ENCODE data around the gene DNAI1. TPM values are rescaled to one million over a fixed set of nuclear protein-coding genes. Genes with fewer than 3 reads are reported as not detected.
"Not testable (repeated sequence)": the region's sequence is repeated elsewhere in the genome, so short reads cannot be mapped to it uniquely, and the experiment has no call there.

The DNAI1 gene
- polyA plus RNA-seq, 3 donors: 1.4 to 4.0 (median 2.1) TPM

DNA sequence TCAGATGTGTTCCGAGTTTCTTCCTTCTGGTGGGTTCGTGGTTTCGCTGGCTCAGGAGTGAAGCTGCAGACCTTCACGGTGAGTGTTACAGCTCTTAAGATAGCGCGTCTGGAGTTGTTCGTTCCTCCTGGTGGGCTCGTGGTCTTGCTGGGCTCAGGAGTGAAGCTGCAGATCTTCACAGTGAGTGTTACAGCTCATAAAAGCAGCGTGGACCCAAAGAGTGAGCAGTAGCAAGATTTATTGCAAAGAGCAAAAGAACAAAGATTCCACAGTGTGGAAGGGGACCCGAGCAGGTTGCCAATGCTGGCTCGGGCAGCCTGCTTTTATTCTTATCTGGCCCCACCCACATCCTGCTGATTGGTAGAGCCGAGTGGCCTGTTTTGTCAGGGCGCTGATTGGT is 23.0 kb downstream of the DNAI1 start:
- DNase-seq (ENCODE audit: extremely low read depth in 1 of 11, low read depth in 9 of 11, low spot score in 4 of 11): not testable (repeated sequence)

DNA sequence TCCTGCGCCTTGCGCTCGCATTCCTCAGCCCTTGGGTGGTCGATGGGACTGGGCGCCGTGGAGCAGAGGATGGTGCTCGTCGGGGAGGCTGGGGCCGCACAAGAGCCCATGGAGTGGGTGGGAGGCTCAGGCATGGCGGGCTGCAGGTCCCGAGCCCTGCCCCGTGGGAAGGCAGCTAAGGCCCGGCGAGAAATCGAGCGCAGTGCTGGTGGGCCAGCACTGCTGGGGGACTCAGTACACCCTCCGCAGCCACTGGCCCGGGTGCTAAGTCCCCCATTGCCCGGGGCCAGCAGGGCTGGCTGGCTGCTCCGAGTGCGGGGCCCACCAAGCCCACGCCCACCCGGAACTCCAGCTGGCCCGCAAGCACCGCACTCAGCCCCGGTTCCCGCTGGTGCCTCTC is 24.1 kb downstream of the DNAI1 start:
- DNase-seq (ENCODE audit: extremely low read depth in 1 of 11, low read depth in 9 of 11, low spot score in 4 of 11): not testable (repeated sequence)

DNA sequence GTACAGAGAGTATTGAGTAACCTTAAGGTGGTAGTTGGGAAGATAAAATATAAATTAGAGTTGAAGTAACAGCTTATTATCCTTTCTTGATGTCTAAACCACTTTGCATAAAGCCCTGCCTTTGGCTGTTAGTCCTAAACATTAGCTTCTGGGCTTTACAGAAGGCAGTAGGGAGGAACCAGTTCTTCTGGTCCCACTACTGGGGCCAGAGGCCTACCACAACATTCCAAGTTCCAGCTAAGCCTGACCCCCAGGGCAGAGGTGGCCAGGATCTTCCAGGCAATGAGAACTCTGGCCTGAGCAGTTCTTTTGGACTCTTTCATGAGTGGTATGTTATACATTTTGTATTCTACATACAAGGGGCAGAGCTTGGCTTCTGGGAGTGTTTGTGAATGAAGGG is 26.1 kb downstream of the DNAI1 start:
- no peak for DNase-seq (ENCODE audit: extremely low read depth in 1 of 11, low read depth in 9 of 11, low spot score in 4 of 11)

DNA sequence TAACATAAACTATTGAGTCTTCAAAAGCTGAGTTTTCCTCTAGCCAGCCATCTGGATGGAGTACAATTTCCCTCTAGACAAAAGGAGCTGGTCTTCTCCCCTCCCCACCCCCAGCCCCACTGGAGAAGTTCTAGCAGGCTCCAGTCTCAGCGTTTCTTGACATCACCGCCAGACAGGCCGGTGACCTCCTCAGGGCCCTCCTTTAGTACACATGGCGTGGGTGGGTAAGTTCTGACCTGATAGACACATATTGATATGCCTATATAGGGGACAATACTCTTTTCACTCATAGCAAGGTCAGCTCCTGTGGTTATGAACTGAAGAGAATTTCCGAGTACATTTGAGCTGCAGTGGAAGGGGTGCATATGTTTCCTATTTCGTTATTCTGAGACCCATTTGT is 27.2 kb downstream of the DNAI1 start:
- DNase-seq (ENCODE audit: extremely low read depth in 1 of 11, low read depth in 9 of 11, low spot score in 4 of 11): no peak

DNA sequence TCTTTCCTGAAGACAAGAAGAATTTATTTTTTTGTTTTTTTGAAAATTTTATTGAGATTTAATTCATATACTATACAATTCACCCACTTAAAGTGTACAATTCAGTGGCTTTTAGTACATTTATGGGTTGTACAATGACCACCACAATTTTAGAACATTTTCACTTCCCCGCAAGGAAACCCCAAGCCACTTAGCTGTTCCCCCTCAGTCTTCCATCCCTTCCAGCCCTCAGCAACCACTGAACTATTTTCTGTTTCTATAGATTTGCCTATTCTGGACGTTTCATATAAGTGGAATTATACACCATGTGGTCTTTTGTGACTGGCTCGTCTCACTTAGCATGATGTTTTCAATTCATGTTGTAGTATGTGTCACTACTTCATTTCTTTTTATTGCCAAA is 28.0 kb downstream of the DNAI1 start:
- no peak for DNase-seq (ENCODE audit: extremely low read depth in 1 of 11, low read depth in 9 of 11, low spot score in 4 of 11)

DNA sequence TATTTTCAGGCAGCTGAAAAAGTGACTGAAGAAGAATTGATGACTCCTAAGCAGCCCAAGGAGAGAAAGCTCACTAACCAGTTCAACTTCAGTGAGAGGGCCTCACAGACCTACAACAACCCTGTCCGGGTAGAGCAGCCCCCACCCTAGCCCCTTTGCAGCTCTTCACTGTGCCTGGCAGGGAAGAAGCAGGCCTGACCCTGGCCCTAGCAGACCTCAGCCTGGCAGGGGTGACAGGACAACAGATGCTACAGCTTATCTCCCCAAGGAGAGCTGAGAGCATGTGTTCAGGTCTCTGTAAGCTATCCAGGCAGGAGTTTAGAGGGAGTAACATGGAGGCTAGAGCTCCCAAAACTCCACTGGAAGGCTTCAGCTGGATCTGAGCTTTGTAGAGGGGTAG is 31.8 kb downstream of the DNAI1 start:
- no peak for DNase-seq (ENCODE audit: extremely low read depth in 1 of 11, low read depth in 9 of 11, low spot score in 4 of 11)

DNA sequence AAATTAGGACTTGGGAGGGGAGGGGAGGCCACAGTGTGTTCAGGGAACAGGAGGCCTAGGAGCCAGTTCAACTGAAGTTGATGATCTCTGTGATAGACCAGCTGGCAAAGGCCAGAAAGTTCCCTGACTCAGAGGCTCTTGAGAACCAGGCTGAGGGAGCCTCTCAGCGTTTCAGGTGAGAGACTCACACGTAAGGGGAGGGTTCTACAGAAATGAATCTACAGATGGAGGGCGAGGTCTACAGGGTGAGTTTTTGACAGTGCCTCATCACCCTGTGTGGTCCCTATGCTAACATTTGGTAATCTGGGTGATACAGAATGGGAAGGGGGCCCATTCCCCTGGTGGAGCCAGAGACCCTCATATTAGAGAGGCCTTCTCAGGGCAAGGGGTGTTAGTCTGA is 32.2 kb downstream of the DNAI1 start:
- DNase-seq (ENCODE audit: extremely low read depth in 1 of 11, low read depth in 9 of 11, low spot score in 4 of 11): no peak

DNA sequence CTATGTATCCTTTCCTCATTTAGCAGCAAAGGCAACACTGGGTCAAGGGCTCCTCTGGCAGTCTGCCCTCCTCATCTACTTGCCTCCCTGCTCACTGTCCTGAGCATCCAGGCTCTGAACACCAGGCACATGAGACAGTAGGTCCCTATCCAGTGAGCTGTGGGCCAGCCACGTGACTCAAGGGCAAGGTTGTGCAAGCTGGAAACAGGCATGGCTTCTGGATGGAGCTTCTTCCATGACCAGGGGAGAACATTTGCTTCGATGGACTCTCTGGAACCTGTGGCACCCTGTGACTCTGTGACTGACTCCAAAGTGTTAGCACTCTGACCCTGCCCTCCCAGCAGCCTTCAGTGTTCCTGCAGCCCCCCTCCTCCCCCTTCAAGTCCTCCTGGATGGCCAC is 33.0 kb downstream of the DNAI1 start:
- DNase-seq (ENCODE audit: extremely low read depth in 1 of 11, low read depth in 9 of 11, low spot score in 4 of 11): no peak

DNA sequence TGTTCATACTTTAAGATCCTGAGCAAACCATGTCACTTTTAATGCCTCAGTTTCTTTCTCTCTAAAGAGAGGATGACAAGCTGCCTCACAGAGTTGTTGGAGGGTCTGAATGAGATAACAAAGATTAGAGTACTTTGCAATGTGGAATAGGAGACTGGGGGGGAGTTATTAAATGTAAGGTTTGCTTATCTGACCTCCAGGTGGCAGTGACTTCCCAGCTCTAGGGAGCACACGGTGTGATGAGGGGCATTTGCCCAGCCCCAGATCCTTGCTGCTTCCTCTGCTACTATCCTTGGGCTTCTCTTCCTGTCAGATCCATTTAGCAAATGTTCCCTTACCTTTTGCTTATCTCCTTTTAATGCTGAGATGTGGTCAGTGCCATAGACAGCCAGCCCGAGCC is 33.4 kb downstream of the DNAI1 start:
- no peak for DNase-seq (ENCODE audit: extremely low read depth in 1 of 11, low read depth in 9 of 11, low spot score in 4 of 11)

DNA sequence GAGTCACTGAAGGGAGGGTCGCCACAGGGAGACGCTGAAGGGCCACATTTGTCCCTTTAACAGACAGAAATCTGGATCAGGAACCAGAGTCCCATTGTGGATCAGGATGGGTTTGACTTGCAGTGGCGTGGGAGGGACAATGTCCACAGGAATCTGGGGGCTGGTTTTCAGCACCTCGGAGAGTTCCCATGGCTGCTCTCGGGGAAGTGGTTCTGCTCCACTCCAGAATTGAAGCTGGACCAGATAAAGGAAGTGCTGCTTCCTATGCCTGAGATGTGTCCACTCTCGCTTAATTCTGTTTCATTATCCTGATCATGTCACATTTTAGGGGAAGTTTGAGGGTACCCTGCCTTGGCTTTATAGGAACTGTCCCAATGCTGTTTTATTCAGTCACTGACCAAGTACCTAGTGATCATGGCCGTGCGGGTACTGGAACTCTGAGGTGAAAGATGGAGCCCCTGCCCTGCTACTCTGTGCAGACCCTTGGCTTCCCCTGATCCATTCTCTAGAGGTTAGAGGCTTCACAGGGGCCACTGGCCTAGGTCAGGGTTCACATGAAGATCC is 35.4 kb downstream of the DNAI1 start:
- DNase-seq (ENCODE audit: extremely low read depth in 1 of 11, low read depth in 9 of 11, low spot score in 4 of 11): peak in 9 of 11 donors; percentile 39 to 68 (median 60)

DNA sequence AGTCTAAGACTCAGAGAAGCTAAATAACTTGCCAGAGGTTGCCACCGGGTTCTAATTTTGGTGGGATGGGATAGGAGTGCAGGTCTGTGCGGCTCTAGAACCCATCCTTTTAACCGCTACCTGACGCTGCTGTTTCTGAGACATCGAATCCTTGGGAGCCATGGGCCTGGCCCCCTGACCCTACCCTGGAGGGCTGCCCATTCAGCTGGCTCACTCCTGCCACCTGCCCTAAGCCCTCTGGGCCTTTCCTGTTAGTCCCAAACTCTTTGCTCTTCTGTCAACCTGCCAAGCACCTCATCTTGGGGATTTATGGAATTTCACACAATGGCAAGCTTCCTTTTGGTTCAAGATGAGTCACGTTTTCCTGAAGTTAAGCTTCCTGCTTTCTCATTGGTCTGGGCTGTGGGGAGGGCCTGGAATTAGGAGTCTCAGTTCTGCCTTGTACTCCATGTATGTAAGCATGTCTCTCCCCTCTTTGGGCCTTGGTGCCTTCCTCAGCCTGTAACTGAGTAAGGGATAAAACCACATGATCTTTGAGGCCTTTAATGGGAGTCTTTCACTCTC is 37.6 kb downstream of the DNAI1 start:
- no peak for DNase-seq (ENCODE audit: extremely low read depth in 1 of 11, low read depth in 9 of 11, low spot score in 4 of 11)

DNA sequence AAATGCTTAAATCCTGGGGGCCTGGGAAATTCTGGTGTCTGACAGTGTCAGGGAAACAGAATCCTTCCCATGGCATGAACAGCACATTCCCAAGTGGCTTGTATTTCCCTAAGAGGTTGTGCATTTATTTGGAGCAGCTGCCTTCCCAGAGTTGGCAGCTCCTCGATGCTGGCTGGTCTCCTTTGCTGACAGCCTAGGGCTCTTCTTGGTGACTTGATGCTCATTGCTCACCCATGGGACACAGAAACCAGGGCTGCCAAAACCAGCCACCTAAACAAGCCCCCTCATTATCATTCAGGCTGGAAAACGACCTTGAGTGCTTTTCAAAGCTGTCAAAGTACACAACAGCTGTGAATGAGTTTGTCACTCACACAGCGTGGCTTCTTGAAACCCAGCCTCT is 39.9 kb downstream of the DNAI1 start:
- DNase-seq (ENCODE audit: extremely low read depth in 1 of 11, low read depth in 9 of 11, low spot score in 4 of 11): no peak

DNA sequence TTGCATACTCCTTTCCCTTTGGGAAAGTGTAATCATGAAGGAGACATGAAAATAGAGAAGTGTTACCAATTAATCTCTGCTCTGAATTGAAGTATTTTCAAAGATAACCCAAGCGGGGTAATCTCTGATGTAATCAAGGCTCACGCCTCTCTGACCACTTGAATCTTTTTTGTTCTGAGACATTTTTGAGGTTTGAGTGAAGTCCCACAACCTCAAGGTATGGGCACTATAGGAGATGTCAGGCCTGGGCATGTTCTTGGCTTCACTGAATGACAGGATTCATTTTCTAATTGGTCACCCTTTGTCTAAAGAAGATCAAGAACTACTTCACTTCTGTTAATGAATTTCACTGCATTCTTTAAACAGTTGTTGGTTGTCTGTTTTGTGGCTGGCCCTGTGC is 40.5 kb downstream of the DNAI1 start:
- DNase-seq (ENCODE audit: extremely low read depth in 1 of 11, low read depth in 9 of 11, low spot score in 4 of 11): no peak

DNA sequence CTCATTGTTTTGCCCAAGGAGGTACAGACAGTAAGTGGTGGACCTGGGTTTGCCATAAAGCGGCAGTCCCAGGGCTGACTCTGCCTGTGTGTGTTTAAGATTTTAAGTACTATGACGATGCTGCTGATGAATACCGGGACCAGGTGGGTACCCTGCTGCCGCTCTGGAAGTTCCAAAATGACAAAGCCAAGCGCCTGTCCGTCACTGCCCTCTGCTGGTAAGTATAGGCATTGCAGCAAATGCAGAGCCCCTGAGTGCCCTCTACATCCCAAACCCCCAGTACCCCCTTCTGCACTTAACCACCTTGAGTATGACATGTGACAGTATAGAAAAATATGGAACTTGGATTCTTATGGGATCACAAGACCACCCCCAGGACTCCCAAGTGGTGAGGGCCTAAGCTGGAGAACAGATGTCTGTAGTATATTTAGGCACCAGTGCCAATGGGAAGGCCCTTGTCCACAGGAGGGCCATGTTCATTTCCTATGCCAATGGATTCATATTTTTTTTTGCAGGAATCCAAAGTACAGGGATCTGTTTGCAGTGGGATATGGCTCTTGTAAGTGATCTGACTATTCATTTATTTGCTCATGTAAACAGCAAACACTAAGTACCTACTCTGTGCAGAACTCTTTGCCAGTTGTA is 42.1 kb downstream of the DNAI1 start:
- DNase-seq (ENCODE audit: extremely low read depth in 1 of 11, low read depth in 9 of 11, low spot score in 4 of 11): peak in 2 of 11 donors; percentile 23 to 43

DNA sequence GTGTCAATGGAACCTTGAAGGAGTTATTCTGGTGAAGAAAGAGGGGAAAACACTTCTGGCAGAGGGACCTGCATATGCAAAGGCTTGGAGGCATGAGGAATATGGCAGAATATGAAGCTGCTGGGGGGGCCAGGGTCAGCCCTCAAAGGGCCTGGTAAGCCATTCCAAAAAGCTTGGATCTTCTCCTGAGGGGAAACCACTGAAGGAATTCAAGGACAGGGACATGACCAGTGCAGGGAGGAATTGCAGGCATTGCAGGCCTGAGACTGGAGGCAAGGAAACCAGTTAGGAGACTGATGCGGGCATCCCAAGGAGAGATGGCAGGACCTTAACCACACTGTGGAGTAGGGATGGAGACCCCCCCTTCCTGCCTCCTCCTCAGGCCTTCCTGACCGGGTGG is 42.8 kb downstream of the DNAI1 start:
- no peak for DNase-seq (ENCODE audit: extremely low read depth in 1 of 11, low read depth in 9 of 11, low spot score in 4 of 11)

DNA sequence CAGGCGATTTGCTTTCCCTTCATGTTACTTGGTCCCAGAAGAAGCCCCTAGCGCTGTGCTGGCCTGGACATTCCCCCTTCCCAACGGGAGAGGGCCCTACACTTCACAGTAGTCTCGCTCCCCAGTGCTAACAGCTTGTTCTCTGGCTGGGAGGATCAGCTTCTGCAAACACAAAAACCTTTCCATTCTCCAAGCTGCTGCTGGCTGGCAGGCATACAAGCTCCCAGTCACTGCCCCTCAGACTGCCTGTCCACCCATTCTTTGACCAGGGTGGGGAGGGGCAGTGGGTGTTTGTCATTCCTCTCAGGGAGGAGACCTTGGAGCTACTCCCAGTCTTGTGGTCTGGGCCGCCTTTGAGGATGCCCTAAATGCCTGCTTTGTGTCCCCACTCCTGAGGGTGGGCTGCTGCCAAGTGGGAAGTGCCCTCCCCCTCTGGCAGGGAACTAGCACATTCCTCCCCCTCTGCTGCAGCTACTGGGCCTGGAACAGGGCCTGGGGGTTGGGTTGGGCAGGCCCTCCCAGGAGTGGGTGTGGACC is 43.4 kb downstream of the DNAI1 start:
- peak in 1 of 11 donors; percentile 25 for DNase-seq (ENCODE audit: extremely low read depth in 1 of 11, low read depth in 9 of 11, low spot score in 4 of 11)

DNA sequence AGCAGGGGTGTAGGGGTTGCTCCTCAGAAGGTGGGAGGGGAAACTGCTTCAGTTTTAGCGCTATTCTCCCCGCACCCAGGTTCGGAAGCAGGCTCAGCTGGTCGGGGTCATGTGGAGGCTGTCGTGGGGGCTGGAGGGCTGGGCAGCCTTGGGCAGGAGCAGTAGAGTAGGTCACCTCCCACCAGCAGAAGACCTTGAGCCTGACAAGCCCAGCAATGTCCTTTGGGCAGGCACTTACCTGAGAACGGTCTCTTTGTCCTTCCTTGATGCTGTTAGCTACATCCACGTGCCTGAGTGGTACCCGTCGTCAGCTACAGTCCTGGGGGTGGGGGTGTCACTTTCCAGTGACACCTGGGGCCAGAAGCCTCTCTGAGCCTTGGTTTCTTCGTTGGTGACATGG is 43.9 kb downstream of the DNAI1 start:
- no peak for DNase-seq (ENCODE audit: extremely low read depth in 1 of 11, low read depth in 9 of 11, low spot score in 4 of 11)

DNA sequence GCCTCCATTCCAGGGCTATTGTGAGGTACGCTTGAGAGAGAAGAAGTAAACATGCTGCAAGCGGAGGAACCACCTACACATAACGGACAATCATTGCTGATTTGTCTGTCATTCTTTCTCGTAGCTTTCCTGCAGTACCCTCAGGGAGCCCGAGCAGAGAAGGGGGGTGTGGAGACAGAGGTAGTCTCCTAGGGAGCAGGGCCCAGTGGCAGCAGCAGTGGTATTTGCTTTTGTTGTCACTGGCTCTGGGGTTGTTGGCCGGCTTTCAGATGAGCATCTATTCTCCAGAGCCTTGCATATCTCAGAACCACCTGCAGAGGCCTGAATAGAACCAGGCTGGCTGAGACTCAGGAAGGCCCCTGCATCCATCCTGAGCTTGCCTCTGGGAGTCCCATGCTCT is 44.3 kb downstream of the DNAI1 start:
- no peak for DNase-seq (ENCODE audit: extremely low read depth in 1 of 11, low read depth in 9 of 11, low spot score in 4 of 11)

DNA sequence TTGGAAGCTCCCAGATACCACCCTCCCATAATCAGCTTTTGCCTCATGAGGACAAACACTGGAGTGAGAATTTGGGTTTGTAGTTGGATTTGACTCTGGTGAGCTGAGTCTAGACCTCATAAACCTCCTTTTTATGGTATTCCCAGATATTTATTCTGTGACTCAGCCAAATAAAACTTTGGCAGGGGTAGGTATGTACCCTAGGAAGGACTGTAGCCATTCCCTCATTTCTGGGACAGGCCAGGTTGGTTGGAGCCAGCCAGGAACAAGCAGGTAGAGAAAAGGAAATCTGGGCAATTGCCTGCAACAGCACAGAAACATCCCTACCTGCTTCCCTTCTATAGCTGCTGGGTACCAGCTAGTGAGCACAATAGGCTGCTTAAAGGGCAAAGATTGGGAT is 44.8 kb downstream of the DNAI1 start:
- DNase-seq (ENCODE audit: extremely low read depth in 1 of 11, low read depth in 9 of 11, low spot score in 4 of 11): no peak

DNA sequence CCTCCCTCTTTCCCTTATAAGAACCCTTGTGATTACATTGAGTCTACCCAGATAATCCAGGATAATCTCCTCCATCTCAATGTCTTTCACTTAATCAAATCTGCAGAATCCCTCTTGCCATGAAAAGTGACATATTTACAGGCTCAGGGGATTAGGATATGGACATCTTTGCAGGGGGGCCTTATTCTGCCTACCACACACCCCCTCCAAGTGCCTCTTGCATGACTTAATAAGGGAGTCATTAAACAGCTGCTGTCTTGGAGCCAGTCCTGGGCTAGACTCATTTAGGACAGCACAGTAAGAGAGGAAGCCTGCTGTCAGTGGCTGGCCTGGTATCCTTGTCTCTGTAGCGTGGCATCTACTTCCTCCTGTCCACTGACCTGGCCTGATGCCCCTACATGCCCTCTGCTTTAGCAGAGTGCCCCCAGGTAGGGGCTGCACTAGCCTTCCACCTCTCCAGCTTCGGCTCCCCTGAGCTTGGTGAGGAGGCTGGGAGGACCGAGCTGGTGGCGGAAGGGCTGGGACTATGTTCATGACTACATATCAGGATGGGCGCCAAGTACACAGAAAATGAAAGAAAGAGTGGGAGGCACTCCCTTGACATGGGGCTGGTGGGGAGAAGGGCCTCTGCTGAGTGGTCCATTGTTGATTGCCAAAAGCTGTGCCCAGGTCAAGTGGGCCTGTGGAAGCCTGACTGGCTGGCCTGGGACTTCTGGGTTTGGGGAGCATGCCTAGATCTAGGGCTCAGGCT is 46.9 kb downstream of the DNAI1 start:
- DNase-seq (ENCODE audit: extremely low read depth in 1 of 11, low read depth in 9 of 11, low spot score in 4 of 11): no peak

Measured in renal cortex interstitium (tissue), 11 donors.